Kidney epithelial cell (primary cell): Measurements from ENCODE around the gene LRRC3. TPM values are rescaled to one million over a fixed set of nuclear protein-coding genes. Genes with fewer than 3 reads are reported as not detected.

Source experiments
- DNase-seq: peaks from one replicate; pipeline ENCODE4 v3.0.0-alpha.2; 2010; ENCODE audit warnings: low read depth
- H3K27me3 ChIP-seq: 2 replicates; pipeline ENCODE4 v1.6.0; 2011; ENCODE audit warnings: low read length; ENCODE audit not compliant: control insufficient read depth, insufficient read depth
- H3K36me3 ChIP-seq: 2 replicates; pipeline ENCODE4 v1.5.1; 2011; ENCODE audit warnings: low read length; ENCODE audit not compliant: control insufficient read depth, insufficient read depth
- H3K4me3 ChIP-seq: 2 replicates; pipeline ENCODE4 v1.5.1; 2011; ENCODE audit warnings: low read depth, mild to moderate bottlenecking, control low read depth, low read length
- total RNA-seq: library from RNA; depleted of rRNA; stranded (reverse); fragments of >200 nt; gene quantifications from 2 replicates; pipeline ENCODE4 v1.2.3, GENCODE V29; 2015
- TF ChIP-seq, protein P1 (sequence below): IDR thresholded peaks from 2 replicates; pipeline ENCODE4 v1.5.1; 2011; ENCODE audit warnings: mild to moderate bottlenecking, moderate library complexity, low read length, control low read depth, inconsistent platforms; ENCODE audit not compliant: insufficient read depth, poor library complexity, severe bottlenecking

LRRC3 gene
- total RNA-seq, 1 donor from 2014 or later: 3.4 TPM

GRCh38 chr21:44485796-44486195 lies 30.5 kb downstream of the LRRC3 start:
- DNase-seq: no peak
- TF ChIP-seq, protein P1, sequence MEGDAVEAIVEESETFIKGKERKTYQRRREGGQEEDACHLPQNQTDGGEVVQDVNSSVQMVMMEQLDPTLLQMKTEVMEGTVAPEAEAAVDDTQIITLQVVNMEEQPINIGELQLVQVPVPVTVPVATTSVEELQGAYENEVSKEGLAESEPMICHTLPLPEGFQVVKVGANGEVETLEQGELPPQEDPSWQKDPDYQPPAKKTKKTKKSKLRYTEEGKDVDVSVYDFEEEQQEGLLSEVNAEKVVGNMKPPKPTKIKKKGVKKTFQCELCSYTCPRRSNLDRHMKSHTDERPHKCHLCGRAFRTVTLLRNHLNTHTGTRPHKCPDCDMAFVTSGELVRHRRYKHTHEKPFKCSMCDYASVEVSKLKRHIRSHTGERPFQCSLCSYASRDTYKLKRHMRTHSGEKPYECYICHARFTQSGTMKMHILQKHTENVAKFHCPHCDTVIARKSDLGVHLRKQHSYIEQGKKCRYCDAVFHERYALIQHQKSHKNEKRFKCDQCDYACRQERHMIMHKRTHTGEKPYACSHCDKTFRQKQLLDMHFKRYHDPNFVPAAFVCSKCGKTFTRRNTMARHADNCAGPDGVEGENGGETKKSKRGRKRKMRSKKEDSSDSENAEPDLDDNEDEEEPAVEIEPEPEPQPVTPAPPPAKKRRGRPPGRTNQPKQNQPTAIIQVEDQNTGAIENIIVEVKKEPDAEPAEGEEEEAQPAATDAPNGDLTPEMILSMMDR: no peak
- H3K27me3 ChIP-seq: no peaks in the 10 kb centered on the region
- H3K36me3 ChIP-seq: no peaks in the 10 kb centered on the region
- H3K4me3 ChIP-seq: no peak overlapping the region

DNA sequence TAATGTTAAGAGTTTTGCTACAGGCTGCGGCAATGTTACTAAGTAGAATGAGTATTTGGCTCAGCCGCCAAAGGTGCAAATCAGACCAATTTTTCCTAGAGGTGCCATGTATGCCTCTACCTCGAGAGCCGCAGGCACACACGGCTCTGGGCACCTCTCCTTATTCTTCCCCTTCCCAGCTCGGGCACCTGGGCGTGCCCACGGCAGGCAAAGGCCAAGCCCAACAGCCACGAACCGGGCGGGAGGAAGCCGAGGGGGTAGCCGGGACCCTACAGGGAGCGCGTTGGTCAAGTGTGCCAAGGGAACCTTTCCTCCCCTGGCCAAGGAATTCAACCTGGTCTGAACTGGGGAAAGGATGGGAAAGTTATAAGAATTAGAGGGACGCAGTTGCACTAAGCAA lies 31.0 kb downstream of the LRRC3 start:
- DNase-seq: no peak
- H3K27me3 ChIP-seq: no peaks in the 10 kb centered on the region
- no peak overlapping the region for H3K4me3 ChIP-seq
- TF ChIP-seq, protein P1: no peak
- no peaks in the 10 kb centered on the region for H3K36me3 ChIP-seq

DNA sequence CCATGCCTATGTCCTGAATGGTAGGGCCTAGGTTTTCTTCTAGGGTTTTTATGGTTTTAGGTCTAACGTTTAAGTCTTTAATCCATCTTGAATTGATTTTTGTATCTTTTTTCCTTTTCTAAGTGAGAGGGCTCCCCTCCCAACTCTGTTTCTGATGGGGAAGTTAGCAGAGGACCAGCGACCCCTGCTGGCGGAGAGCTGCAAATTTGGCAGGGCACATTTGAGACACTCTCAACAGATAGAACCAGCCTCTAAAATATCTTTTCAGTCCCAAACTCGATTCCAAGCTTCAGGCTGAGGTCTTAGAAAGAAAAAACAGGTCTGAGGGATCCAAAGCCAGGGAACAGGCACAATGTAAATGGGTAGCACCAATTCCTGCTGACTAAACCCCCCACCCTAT lies 32.5 kb downstream of the LRRC3 start:
- Histone ChIP-seq H3K36me3 (no peaks in the 10 kb centered on the region), H3K4me3 (no peak overlapping the region), H3K27me3 (no peaks in the 10 kb centered on the region)
- no peak for DNase-seq
- TF ChIP-seq, protein P1: peak; percentile 41

DNA sequence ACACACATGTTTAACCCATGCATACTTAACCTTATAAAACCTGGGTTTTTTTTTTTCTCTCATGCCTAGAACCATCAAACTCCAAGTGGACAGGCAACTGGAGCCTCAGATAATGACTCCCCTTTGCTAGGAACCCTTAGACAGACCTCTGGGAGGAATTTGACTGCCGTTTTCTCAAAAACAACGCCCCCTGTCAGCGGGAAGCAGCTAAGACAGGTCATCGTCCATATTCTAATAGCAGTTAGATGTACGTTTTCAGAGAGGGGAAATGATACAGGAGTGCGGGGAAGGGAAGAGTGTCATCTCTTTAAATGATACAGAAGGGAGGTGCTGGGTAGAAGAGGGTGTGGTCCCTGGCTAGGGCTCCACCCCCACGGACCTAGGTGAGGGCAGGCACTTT lies 34.7 kb downstream of the LRRC3 start:
- Histone ChIP-seq H3K36me3 (no peaks in the 10 kb centered on the region), H3K4me3 (no peak overlapping the region), H3K27me3 (no peaks in the 10 kb centered on the region)
- no peak for DNase-seq
- TF ChIP-seq, protein P1: peak; percentile 8

- Histone ChIP-seq H3K36me3 (no peaks in the 10 kb centered on the region), H3K4me3 (no peak overlapping the region), H3K27me3 (no peaks in the 10 kb centered on the region)
- TF ChIP-seq, protein P1: no peak
- no peak for DNase-seq
Measured at GRCh38 chr21:44490405-44490804, 35.1 kb downstream of the LRRC3 start.

GRCh38 chr21:44490816-44491215 lies 35.5 kb downstream of the LRRC3 start:
- TF ChIP-seq, protein P1: no peak
- no peaks in the 10 kb centered on the region for H3K36me3 ChIP-seq
- no peaks in the 10 kb centered on the region for H3K27me3 ChIP-seq
- no peak overlapping the region for H3K4me3 ChIP-seq
- DNase-seq: no peak
